PFSK-1 (cell line): ENCODE measurements around the gene SNX12.

Experiments used
- FOXP2 ChIP-seq: optimal IDR thresholded peaks from 2 replicates; pipeline ENCODE3; 2011; ENCODE audit warnings: borderline replicate concordance, control low read depth, inconsistent platforms; ENCODE audit not compliant: insufficient read depth; ENCODE audit errors: extremely low read length, extremely low read depth
- POLR2AphosphoS5 ChIP-seq: IDR thresholded peaks from 2 replicates; pipeline ENCODE4 v1.6.1; 2012; ENCODE audit warnings: low read depth, mild to moderate bottlenecking, control low read depth, low read length, moderate library complexity
- REST ChIP-seq, 2 experiments: IDR thresholded peaks; 2 replicates each; pipeline versions ENCODE4 v1.6.1 to v1.8.0; 2011 to 2012; ENCODE audit warnings: low read depth in 2 of 2, low read length in 2 of 2, control low read depth in 1 of 2, inconsistent platforms in 1 of 2, mild to moderate bottlenecking in 1 of 2, moderate library complexity in 1 of 2; ENCODE audit not compliant: insufficient read depth in 1 of 2
- SIN3A ChIP-seq: IDR thresholded peaks from 2 replicates; pipeline ENCODE4 v1.6.1; 2012; ENCODE audit warnings: mild to moderate bottlenecking, low read length, moderate library complexity, borderline replicate concordance; ENCODE audit not compliant: insufficient read depth
- TAF1 ChIP-seq: IDR thresholded peaks from 2 replicates; pipeline ENCODE4 v1.6.1; 2012; ENCODE audit warnings: low read length, control low read depth, borderline replicate concordance; ENCODE audit not compliant: insufficient read depth

- TF ChIP-seq REST (IDR thresholded peaks at IDR 0.05; ENCODE audit: insufficient read depth in 1 of 2, low read depth in 2 of 2, low read length in 2 of 2), result no peak
- TF ChIP-seq POLR2AphosphoS5, result no peak
- no peak for TF ChIP-seq TAF1
- no peak for TF ChIP-seq FOXP2
- TF ChIP-seq SIN3A, result no peak
Measured at GRCh38 chrX:71111141-71111843, 43.2 kb upstream of the SNX12 start, which contains the start of gene IL2RG.
